ENCODE results near the gene FXYD5. TPM values are rescaled to one million over a fixed set of nuclear protein-coding genes. Genes with fewer than 3 reads are reported as not detected.
"Not testable (repeated sequence)": the region's sequence is repeated elsewhere in the genome, so short reads cannot be mapped to it uniquely, and the experiment has no call there.

Gene FXYD5
- total RNA-seq, 5 donors from 2014 or later (not counting 1 experiment from before 2014, with no cell fraction given): 440 to 616 (median 504) TPM

DNA sequence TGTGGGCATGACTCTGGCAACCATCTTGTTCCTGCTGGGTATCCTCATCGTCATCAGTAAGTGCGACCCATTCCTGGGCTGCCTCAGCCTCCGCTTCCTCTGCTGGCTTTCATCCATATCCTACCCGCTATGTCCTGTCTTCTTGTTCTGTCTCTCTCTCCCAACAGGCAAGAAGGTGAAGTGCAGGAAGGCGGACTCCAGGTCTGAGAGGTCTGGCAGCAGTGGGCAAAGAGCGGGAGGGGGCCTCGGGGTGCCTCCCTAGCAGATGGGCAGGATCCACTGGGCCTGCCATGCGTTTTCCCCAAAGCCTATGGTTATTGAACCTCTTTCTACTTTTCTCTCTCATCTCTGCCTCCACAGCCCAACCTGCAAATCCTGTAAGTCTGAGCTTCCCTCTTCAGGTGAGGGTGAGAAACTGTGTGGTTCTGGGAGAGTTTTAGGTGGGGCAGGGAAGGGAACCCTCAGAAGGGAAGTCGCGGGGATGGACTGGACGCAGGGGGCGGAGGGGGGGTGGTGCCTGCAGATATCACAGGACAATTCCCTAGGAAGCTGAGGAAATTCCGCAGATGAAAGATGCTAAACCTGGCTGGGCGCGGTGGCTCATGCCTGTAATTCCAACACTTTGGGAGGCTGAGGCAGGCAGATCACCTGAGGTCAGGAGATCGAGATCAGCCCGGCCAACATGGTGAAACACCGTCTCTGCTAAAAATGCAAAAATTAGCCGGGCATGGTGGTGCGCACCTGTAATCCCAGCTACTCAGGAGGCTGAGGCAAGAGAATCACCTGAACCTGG, 3.1 kb upstream of the FXYD5 start:
- H3K27ac Mint-ChIP-seq: peak overlapping the region in 1 of 2 donors; percentile 19
- peaks cover 8% of the 10 kb centered on the region for H3K36me3 Mint-ChIP-seq
- ChIA-PET CTCF (interaction anchor here in 1 of 2 donors (0.9 kb wide), 1 partner anchor 10 kb away, joined by 3 read pairs; no protein-coding TSS in a partner anchor), POLR2A (no interaction called here)
- ATAC-seq (replicated peaks in 1 of 4): no peak
- H3K9me3 ChIP-seq: no peaks in the 10 kb centered on the region
- peaks cover 10 to 28% of the 10 kb centered on the region in 2 experiments for H3K4me1 ChIP-seq (ENCODE audit: control insufficient read depth in 1 of 2, extremely low read depth in 1 of 2, insufficient read depth in 2 of 2, low read length in 2 of 2)
- no peak overlapping the region for H3K27ac ChIP-seq (ENCODE audit: low read length)
- H3K9me3 Mint-ChIP-seq: no peaks in the 10 kb centered on the region
- no peak for DNase-seq
- H3K4me3 ChIP-seq (ENCODE audit: control insufficient read depth in 1 of 2, extremely low read depth in 1 of 2, low read length in 1 of 2): no peak overlapping the region
- H3K36me3 ChIP-seq (ENCODE audit: control insufficient read depth in 2 of 2, extremely low read depth in 1 of 2, insufficient read depth in 1 of 2, low read length in 1 of 2): peaks cover 0 to 2% of the 10 kb centered on the region in 2 donors
- H3K4me1 Mint-ChIP-seq: peaks cover 15 to 42% (median 29%) of the 10 kb centered on the region in 3 donors
- no peaks in the 10 kb centered on the region for H3K27me3 ChIP-seq (replicated peaks in 1 of 2; ENCODE audit: control insufficient read depth in 2 of 2, extremely low read depth in 1 of 2, insufficient read depth in 2 of 2, low read length in 1 of 2)
- WGBS (ENCODE audit: insufficient coverage): 95% methylated on average over 11 of the region's 20 CpGs
- H3K4me3 Mint-ChIP-seq: peak overlapping the region in 1 of 3 donors; percentile 41
- no peaks in the 10 kb centered on the region for H3K27me3 Mint-ChIP-seq

DNA sequence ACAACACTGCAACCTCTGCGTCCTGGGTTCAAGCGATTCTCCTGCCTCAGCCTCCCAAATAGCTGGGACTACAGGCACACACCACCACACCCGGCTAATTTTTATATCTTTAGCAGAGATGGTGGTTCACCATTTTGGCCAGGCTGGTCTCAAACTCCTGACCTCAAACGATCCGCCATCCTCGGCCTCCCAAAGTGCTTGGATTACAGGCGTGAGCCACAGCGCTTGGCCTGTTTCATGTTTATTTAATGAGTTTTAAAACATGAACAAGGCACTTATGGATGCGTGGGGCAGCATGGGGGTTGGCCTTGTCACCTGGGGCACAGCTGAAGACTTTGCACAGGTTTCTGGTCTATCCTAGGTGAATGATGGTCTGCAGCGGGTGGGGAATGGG, 1.4 kb upstream of the FXYD5 start:
- CTCF ChIA-PET: interaction anchor here (1.0 to 1.7 kb wide), 4 partner anchors 12 to 70 kb away, joined by 3 to 12 read pairs (median 4); no protein-coding TSS in a partner anchor
- H3K36me3 Mint-ChIP-seq: peaks cover 20% of the 10 kb centered on the region
- Histone ChIP-seq H3K27ac (ENCODE audit: low read length) (peak overlapping the region; percentile 92), H3K36me3 (ENCODE audit: control insufficient read depth in 2 of 2, extremely low read depth in 1 of 2, insufficient read depth in 1 of 2, low read length in 1 of 2) (peaks cover 0 to 19% of the 10 kb centered on the region in 2 donors), H3K4me1 (ENCODE audit: control insufficient read depth in 1 of 2, extremely low read depth in 1 of 2, insufficient read depth in 2 of 2, low read length in 2 of 2) (peaks cover 10 to 44% of the 10 kb centered on the region in 2 experiments)
- POLR2A ChIA-PET; H3K9me3 ChIP-seq; ATAC-seq (replicated peaks in 1 of 4); DNase-seq; H3K27me3 Mint-ChIP-seq; H3K4me3 ChIP-seq (ENCODE audit: control insufficient read depth in 1 of 2, extremely low read depth in 1 of 2, low read length in 1 of 2); H3K27me3 ChIP-seq (replicated peaks in 1 of 2; ENCODE audit: control insufficient read depth in 2 of 2, extremely low read depth in 1 of 2, insufficient read depth in 2 of 2, low read length in 1 of 2); H3K9me3 Mint-ChIP-seq: not testable (repeated sequence)
- 98% methylated on average over 9 of the region's 10 CpGs for WGBS (ENCODE audit: insufficient coverage)
- H3K27ac Mint-ChIP-seq: peak overlapping the region; percentile 81 to 86
- peak overlapping the region; percentile 99 for H3K4me3 Mint-ChIP-seq
- H3K4me1 Mint-ChIP-seq: peaks cover 32 to 54% (median 45%) of the 10 kb centered on the region in 3 donors

DNA sequence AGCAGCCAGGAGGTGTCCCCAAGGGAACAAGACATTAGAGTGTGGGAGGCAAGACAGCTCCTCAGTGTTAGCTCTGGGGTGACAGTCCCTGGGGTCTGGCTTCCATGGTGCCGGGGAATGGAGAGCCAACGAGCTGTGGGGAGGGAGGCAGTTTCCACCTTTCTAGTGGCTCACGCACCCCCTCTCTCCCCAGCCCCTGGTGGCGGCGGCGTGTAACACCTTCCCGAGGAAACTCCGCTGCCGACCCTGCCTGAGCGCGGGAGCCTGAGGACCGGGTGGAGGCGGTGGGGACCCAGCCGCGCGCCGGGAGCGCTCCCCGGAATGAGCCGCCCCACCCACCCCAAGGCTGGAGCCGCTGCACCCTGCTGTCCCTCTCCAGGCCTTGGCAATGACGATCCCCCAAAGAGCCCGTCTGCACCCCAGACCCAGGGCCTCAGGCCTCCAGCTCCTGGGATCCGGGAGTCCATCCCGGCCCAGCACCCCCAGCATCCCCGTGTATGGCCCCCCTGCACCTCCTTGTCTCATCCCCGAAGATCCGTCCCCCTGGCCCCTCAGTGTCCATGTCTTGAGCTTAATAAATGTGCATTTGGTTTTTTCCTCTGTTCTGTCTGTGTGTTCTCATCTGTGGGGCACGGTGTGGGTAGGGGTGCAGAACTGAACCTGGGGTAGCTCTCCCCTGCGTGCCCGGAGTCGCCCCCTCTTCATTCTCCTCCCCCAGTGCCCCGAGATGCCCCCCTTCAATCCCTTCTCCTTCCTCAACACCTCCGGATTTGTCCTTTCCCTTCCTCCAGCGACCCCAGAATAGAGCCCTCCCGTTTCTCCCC, 622 bp upstream of the FXYD5 start:
- Histone ChIP-seq H3K9me3 (no peaks in the 10 kb centered on the region), H3K36me3 (ENCODE audit: control insufficient read depth in 2 of 2, extremely low read depth in 1 of 2, insufficient read depth in 1 of 2, low read length in 1 of 2) (peaks cover 0 to 25% of the 10 kb centered on the region in 2 donors), H3K27me3 (replicated peaks in 1 of 2; ENCODE audit: control insufficient read depth in 2 of 2, extremely low read depth in 1 of 2, insufficient read depth in 2 of 2, low read length in 1 of 2) (no peaks in the 10 kb centered on the region), H3K4me1 (ENCODE audit: control insufficient read depth in 1 of 2, extremely low read depth in 1 of 2, insufficient read depth in 2 of 2, low read length in 2 of 2) (peaks cover 10 to 46% of the 10 kb centered on the region in 2 experiments), H3K4me3 (ENCODE audit: control insufficient read depth in 1 of 2, extremely low read depth in 1 of 2, low read length in 1 of 2) (peak overlapping the region; percentile 94 to 99), H3K27ac (ENCODE audit: low read length) (peak overlapping the region; percentile 92)
- H3K27ac Mint-ChIP-seq: peak overlapping the region; percentile 98 to 99
- H3K4me3 Mint-ChIP-seq: peak overlapping the region; percentile 99
- ChIA-PET CTCF (interaction anchor here (0.6 to 1.7 kb wide), 14 partner anchors 8 to 494 kb away, joined by 3 to 12 read pairs (median 4); partner anchors contain the start of genes FXYD7 (in 1 of the 2) and LGI4 (in 1 of the 2)), POLR2A (interaction anchor here (0.6 to 1.0 kb wide), 4 partner anchors 13 to 193 kb away, joined by 3 to 7 read pairs (median 3); no protein-coding TSS in a partner anchor)
- H3K4me1 Mint-ChIP-seq: peaks cover 40 to 61% (median 53%) of the 10 kb centered on the region in 3 donors
- DNase-seq (peak; percentile 44 to 83 (median 72)), ATAC-seq (replicated peaks in 1 of 4) (peak; percentile 67 to 76 (median 70))
- H3K9me3 Mint-ChIP-seq: no peaks in the 10 kb centered on the region
- H3K27me3 Mint-ChIP-seq: no peaks in the 10 kb centered on the region
- H3K36me3 Mint-ChIP-seq: peaks cover 28% of the 10 kb centered on the region
- under 1% methylated on average over 25 of the region's 36 CpGs for WGBS (ENCODE audit: insufficient coverage)

DNA sequence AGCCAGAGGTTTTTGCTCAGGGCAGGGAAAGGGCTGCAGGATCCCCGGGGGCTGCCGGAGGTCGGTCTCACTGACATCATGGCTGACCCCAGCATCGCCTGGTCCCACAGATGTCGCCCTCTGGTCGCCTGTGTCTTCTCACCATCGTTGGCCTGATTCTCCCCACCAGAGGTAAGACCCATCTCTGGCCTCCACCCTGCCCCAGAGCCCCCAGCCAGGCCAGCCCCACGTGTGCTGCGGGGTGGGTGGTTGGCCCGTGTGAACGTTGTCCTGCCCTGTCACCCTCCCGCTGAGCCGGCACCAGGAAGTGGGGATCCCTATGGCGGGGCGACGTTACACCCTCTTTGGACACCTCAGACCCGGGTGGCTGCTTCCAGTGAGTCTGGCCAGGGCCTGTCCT, 906 bp downstream of the FXYD5 start:
- ATAC-seq (replicated peaks in 1 of 4) (peak in 2 of 4 experiments; percentile 11 to 18), DNase-seq (peak in 2 of 35 experiments; percentile 27 to 39)
- H3K4me3 Mint-ChIP-seq: peak overlapping the region; percentile 99
- Histone ChIP-seq H3K4me3 (ENCODE audit: control insufficient read depth in 1 of 2, extremely low read depth in 1 of 2, low read length in 1 of 2) (peak overlapping the region; percentile 94 to 99), H3K4me1 (ENCODE audit: control insufficient read depth in 1 of 2, extremely low read depth in 1 of 2, insufficient read depth in 2 of 2, low read length in 2 of 2) (peaks cover 10 to 46% of the 10 kb centered on the region in 2 experiments), H3K27me3 (replicated peaks in 1 of 2; ENCODE audit: control insufficient read depth in 2 of 2, extremely low read depth in 1 of 2, insufficient read depth in 2 of 2, low read length in 1 of 2) (no peaks in the 10 kb centered on the region), H3K36me3 (ENCODE audit: control insufficient read depth in 2 of 2, extremely low read depth in 1 of 2, insufficient read depth in 1 of 2, low read length in 1 of 2) (peaks cover 3 to 40% of the 10 kb centered on the region in 2 donors), H3K9me3 (no peaks in the 10 kb centered on the region), H3K27ac (ENCODE audit: low read length) (peak overlapping the region; percentile 92)
- H3K4me1 Mint-ChIP-seq: peaks cover 46 to 67% (median 61%) of the 10 kb centered on the region in 3 donors
- H3K27me3 Mint-ChIP-seq: no peaks in the 10 kb centered on the region
- ChIA-PET POLR2A (no interaction called here), CTCF (interaction anchor here in 1 of 2 donors (1.6 kb wide), 1 partner anchor 87 kb away, joined by 3 read pairs; no protein-coding TSS in a partner anchor)
- peak overlapping the region; percentile 98 to 99 for H3K27ac Mint-ChIP-seq
- 0% methylated on average over 13 of the region's 17 CpGs for WGBS (ENCODE audit: insufficient coverage)
- H3K9me3 Mint-ChIP-seq: no peaks in the 10 kb centered on the region
- peaks cover 39% of the 10 kb centered on the region for H3K36me3 Mint-ChIP-seq

DNA sequence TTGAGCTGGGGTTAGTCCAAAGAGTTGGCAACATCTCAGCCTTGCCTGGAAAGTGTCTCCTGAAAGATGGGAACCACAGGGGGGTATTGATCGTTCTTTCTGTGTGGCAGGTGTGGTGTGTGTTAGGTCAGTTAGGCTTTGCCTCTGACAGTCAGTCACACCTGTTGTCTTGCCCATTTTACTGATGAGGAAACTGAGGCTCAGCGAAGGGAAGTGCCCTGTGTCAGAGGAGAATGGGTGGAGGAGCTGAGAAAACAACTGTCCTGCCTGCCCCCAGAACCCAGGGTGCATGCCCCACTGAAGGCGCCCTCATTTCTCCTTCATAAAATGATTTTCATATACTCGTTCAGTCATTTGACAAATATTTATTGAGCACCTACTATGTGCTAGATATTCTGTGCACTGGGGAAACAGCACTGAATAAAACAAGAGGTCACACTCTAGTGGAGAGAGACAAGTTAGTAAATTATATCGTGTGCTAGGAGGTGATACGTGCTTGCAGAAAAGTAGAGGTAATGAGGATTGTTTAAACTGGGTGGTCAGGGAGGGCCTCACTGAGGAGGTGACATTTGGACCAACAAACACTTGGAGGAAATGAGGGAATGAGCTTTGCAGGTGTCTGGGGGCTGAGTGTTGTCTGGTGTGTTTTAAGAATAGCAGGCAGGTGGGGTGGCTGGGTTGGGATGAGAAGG, 1.6 kb downstream of the FXYD5 start:
- Mint-ChIP-seq H3K4me3 (peak overlapping the region; percentile 99), H3K27me3 (no peaks in the 10 kb centered on the region)
- CTCF ChIA-PET: interaction anchor here in 1 of 2 donors (1.6 kb wide), 1 partner anchor 86 kb away, joined by 3 read pairs; no protein-coding TSS in a partner anchor

More for the DNA sequence above, 1.6 kb downstream of the FXYD5 start:
- Mint-ChIP-seq H3K9me3 (no peaks in the 10 kb centered on the region), H3K36me3 (peaks cover 45% of the 10 kb centered on the region), H3K4me1 (peaks cover 48 to 68% (median 63%) of the 10 kb centered on the region in 3 donors), H3K27ac (peak overlapping the region; percentile 98 to 99)
- DNase-seq (no peak), ATAC-seq (replicated peaks in 1 of 4) (no peak)
- 75% methylated on average over 2 of the region's 6 CpGs for WGBS (ENCODE audit: insufficient coverage)
- Histone ChIP-seq H3K36me3 (ENCODE audit: control insufficient read depth in 2 of 2, extremely low read depth in 1 of 2, insufficient read depth in 1 of 2, low read length in 1 of 2) (peaks cover 3 to 47% of the 10 kb centered on the region in 2 donors), H3K9me3 (no peaks in the 10 kb centered on the region), H3K4me1 (ENCODE audit: control insufficient read depth in 1 of 2, extremely low read depth in 1 of 2, insufficient read depth in 2 of 2, low read length in 2 of 2) (peaks cover 10 to 46% of the 10 kb centered on the region in 2 experiments), H3K27ac (ENCODE audit: low read length) (peak overlapping the region; percentile 92), H3K4me3 (ENCODE audit: control insufficient read depth in 1 of 2, extremely low read depth in 1 of 2, low read length in 1 of 2) (peak overlapping the region; percentile 94 to 99), H3K27me3 (replicated peaks in 1 of 2; ENCODE audit: control insufficient read depth in 2 of 2, extremely low read depth in 1 of 2, insufficient read depth in 2 of 2, low read length in 1 of 2) (no peaks in the 10 kb centered on the region)
- POLR2A ChIA-PET: no interaction called here
